HepG2 (cell line): ENCODE results near the gene ZMYND8. TPM values are rescaled to one million over a fixed set of nuclear protein-coding genes. Genes with fewer than 3 reads are reported as not detected.

Source experiments
- CBX5 ChIP-seq: sonication (generic); formaldehyde crosslinking; IDR thresholded peaks from 2 replicates; pipeline ENCODE4 v1.4.0; 2020; ENCODE audit warnings: missing genetic modification reagents, borderline replicate concordance
- MIER2 ChIP-seq: IDR thresholded peaks from 2 replicates; pipeline ENCODE4 v1.6.1; 2016; ENCODE audit warnings: missing biosample characterization, missing genetic modification reagents
- ZNF256 ChIP-seq: sonication (generic); formaldehyde crosslinking; conservative IDR thresholded peaks from 2 replicates; pipeline ENCODE4 v1.4.0; 2020; ENCODE audit warnings: missing genetic modification reagents
- ZNF652 ChIP-seq: IDR thresholded peaks from 2 replicates; pipeline ENCODE4 v1.6.1; 2016; ENCODE audit warnings: low read depth, borderline replicate concordance
- ZNF777 ChIP-seq: sonication (generic); formaldehyde crosslinking; IDR thresholded peaks from 2 replicates; pipeline ENCODE4 v1.4.0; 2020; ENCODE audit warnings: missing genetic modification reagents
- polyA plus RNA-seq, 8 experiments: library from polyadenylated mRNA; depleted of rRNA in 3 of 8; stranded (reverse) in 7 of 8; unstranded in 1 of 8; fragments of >200 nt; fragmentation: Illumina TruSeq in 4 of 8; extraction: Trizol in 4 of 8; gene quantifications; 2 replicates each; pipeline versions ENCODE4 v1.2.1 to v1.2.3, GENCODE V29; 2011 to 2016; ENCODE audit warnings: low read depth in 4 of 8, missing spikeins in 1 of 8, mixed read lengths in 1 of 8; ENCODE audit not compliant: insufficient read depth in 1 of 8
- total RNA-seq, 5 experiments: library from RNA; depleted of rRNA; stranded (reverse); fragments of >200 nt; fragmentation: Illumina TruSeq; extraction: Trizol; gene quantifications; 2 replicates each; pipeline ENCODE4 v1.2.3, GENCODE V29; 2016; ENCODE audit warnings: low read depth in 1 of 5
- TF ChIP-seq, protein P1 (sequence below): sonication (generic); formaldehyde crosslinking; IDR thresholded peaks from 2 replicates; pipeline ENCODE4 v1.5.1; 2020; ENCODE audit warnings: missing genetic modification reagents, mild to moderate bottlenecking, borderline replicate concordance
- TF ChIP-seq, protein P2 (sequence below): sonication (generic); formaldehyde crosslinking; IDR thresholded peaks from 2 replicates; pipeline ENCODE4 v1.8.1; 2023; ENCODE audit warnings: mild to moderate bottlenecking, moderate library complexity, missing genetic modification reagents
- TF ChIP-seq, protein P3 (sequence below): sonication (generic); formaldehyde crosslinking; IDR thresholded peaks from 2 replicates; pipeline ENCODE4 v1.5.0; 2020; ENCODE audit warnings: mild to moderate bottlenecking, missing genetic modification reagents
- TF ChIP-seq, protein P4 (sequence below), 2 experiments: sonication (generic) in 1 of 2; formaldehyde crosslinking in 1 of 2; IDR thresholded peaks; 2 replicates each; pipeline versions ENCODE4 v1.6.1 to v1.9.0; 2014 to 2022; ENCODE audit warnings: antibody characterized with exemption in 1 of 2, borderline replicate concordance in 1 of 2, inconsistent platforms in 1 of 2, low read depth in 1 of 2, missing genetic modification reagents in 1 of 2
- TF ChIP-seq, protein P5 (sequence below): sonication (generic); formaldehyde crosslinking; IDR thresholded peaks from 2 replicates; pipeline ENCODE4 v1.4.0; 2020; ENCODE audit warnings: missing genetic modification reagents, borderline replicate concordance

The ZMYND8 gene
- total and polyA plus RNA-seq, 2 of the 13 experiments (the other 11 are each of a cell fraction or from before 2014, with no cell fraction given): 53.9 to 84.7 TPM

DNA sequence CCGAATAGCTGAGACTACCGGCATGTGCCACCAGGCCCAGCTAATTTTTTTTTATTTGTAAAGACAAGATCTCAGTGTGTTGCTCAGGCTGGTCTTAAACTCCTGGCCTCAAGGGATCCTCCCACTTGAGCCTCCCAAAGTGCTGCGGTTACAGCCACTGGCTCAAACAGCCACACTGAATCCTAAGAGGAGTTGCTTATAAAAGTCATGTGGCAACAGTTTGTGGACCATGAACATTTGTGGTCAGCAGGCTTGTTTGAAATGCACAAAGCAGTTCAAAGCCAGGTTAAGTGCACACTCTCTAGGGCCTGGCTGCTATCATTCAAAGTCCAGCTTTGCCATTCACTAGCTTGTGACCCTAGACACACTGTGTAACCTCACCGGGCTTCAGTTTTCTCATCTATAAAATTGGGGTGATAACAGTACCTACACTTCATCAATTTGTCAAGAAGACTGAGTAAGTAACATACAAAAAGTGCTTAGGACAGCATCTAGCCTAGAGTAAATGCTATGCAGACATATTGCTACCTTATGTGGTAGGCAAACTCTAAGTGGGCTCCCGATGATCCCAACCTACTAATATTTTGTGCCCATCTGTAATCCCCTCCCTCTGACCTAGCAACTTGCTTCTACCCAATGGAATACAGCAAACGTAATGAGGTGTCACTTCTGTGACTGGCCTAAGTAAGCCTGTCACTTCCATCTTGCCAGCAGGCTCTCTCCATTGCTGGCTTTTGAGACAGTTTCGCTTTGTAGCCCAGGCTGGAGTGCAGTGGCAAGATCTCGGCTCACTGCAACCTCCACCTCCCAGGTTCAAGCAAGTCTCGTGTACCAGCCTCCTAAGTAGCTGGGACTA lies 122.9 kb downstream of the ZMYND8 start (continued):
- TF ChIP-seq, protein P1, sequence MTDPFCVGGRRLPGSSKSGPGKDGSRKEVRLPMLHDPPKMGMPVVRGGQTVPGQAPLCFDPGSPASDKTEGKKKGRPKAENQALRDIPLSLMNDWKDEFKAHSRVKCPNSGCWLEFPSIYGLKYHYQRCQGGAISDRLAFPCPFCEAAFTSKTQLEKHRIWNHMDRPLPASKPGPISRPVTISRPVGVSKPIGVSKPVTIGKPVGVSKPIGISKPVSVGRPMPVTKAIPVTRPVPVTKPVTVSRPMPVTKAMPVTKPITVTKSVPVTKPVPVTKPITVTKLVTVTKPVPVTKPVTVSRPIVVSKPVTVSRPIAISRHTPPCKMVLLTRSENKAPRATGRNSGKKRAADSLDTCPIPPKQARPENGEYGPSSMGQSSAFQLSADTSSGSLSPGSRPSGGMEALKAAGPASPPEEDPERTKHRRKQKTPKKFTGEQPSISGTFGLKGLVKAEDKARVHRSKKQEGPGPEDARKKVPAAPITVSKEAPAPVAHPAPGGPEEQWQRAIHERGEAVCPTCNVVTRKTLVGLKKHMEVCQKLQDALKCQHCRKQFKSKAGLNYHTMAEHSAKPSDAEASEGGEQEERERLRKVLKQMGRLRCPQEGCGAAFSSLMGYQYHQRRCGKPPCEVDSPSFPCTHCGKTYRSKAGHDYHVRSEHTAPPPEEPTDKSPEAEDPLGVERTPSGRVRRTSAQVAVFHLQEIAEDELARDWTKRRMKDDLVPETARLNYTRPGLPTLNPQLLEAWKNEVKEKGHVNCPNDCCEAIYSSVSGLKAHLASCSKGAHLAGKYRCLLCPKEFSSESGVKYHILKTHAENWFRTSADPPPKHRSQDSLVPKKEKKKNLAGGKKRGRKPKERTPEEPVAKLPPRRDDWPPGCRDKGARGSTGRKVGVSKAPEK: no peak
- TF ChIP-seq MIER2: peak; percentile 86
- TF ChIP-seq, protein P2, sequence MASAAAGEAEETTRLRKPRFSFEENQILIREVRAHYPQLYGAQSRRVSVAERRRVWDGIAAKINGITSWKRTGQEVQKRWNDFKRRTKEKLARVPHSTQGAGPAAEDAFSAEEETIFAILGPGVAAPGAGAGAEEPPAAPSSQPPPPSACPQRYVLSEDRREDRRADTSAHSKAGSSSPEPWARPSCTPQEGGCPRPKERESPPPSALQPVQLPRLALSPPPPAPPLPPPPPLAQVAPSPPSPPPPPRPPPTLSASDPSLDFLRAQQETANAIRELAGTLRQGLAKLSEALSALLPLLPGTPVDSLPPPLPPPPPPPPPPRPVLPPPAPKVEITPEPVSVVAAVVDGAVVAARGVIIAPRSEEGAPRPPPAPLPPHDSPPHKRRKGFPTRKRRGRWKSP (CRISPR knock-in tag): peak; percentile 53; the same call in 1 of the 2 replicates
- peak; percentile 55; the same call in 1 of the 2 replicates for TF ChIP-seq ZNF652 (CRISPR knock-in tag)
- TF ChIP-seq ZNF256: no peak
- TF ChIP-seq CBX5: peak; percentile 98; the same call in 1 of the 2 replicates
- TF ChIP-seq, protein P3, sequence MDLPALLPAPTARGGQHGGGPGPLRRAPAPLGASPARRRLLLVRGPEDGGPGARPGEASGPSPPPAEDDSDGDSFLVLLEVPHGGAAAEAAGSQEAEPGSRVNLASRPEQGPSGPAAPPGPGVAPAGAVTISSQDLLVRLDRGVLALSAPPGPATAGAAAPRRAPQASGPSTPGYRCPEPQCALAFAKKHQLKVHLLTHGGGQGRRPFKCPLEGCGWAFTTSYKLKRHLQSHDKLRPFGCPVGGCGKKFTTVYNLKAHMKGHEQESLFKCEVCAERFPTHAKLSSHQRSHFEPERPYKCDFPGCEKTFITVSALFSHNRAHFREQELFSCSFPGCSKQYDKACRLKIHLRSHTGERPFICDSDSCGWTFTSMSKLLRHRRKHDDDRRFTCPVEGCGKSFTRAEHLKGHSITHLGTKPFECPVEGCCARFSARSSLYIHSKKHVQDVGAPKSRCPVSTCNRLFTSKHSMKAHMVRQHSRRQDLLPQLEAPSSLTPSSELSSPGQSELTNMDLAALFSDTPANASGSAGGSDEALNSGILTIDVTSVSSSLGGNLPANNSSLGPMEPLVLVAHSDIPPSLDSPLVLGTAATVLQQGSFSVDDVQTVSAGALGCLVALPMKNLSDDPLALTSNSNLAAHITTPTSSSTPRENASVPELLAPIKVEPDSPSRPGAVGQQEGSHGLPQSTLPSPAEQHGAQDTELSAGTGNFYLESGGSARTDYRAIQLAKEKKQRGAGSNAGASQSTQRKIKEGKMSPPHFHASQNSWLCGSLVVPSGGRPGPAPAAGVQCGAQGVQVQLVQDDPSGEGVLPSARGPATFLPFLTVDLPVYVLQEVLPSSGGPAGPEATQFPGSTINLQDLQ (CRISPR knock-in tag): 0 out of 2 replicates have a peak, but pooled peaks have one; percentile 0
- TF ChIP-seq, protein P4, sequence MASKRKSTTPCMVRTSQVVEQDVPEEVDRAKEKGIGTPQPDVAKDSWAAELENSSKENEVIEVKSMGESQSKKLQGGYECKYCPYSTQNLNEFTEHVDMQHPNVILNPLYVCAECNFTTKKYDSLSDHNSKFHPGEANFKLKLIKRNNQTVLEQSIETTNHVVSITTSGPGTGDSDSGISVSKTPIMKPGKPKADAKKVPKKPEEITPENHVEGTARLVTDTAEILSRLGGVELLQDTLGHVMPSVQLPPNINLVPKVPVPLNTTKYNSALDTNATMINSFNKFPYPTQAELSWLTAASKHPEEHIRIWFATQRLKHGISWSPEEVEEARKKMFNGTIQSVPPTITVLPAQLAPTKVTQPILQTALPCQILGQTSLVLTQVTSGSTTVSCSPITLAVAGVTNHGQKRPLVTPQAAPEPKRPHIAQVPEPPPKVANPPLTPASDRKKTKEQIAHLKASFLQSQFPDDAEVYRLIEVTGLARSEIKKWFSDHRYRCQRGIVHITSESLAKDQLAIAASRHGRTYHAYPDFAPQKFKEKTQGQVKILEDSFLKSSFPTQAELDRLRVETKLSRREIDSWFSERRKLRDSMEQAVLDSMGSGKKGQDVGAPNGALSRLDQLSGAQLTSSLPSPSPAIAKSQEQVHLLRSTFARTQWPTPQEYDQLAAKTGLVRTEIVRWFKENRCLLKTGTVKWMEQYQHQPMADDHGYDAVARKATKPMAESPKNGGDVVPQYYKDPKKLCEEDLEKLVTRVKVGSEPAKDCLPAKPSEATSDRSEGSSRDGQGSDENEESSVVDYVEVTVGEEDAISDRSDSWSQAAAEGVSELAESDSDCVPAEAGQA (IDR thresholded peaks at IDR 0.05; ENCODE audit: low read depth): no peak; the same call in 1 of the 2 replicates
- TF ChIP-seq, protein P4 (CRISPR knock-in tag; IDR thresholded peaks at IDR 0.05; ENCODE audit: borderline replicate concordance): no peak
- TF ChIP-seq, protein P5, sequence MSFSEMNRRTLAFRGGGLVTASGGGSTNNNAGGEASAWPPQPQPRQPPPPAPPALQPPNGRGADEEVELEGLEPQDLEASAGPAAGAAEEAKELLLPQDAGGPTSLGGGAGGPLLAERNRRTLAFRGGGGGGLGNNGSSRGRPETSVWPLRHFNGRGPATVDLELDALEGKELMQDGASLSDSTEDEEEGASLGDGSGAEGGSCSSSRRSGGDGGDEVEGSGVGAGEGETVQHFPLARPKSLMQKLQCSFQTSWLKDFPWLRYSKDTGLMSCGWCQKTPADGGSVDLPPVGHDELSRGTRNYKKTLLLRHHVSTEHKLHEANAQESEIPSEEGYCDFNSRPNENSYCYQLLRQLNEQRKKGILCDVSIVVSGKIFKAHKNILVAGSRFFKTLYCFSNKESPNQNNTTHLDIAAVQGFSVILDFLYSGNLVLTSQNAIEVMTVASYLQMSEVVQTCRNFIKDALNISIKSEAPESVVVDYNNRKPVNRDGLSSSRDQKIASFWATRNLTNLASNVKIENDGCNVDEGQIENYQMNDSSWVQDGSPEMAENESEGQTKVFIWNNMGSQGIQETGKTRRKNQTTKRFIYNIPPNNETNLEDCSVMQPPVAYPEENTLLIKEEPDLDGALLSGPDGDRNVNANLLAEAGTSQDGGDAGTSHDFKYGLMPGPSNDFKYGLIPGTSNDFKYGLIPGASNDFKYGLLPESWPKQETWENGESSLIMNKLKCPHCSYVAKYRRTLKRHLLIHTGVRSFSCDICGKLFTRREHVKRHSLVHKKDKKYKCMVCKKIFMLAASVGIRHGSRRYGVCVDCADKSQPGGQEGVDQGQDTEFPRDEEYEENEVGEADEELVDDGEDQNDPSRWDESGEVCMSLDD (CRISPR knock-in tag): no peak
- no peak for TF ChIP-seq ZNF777
